HG03565 (cell line): ENCODE data around the gene ABCG4.
"Not testable (repeated sequence)": the region's sequence is repeated elsewhere in the genome, so short reads cannot be mapped to it uniquely, and the experiment has no call there.

ENCODE experiments used
- ATAC-seq: cut with Tn5 transposase; IDR thresholded peaks from one replicate; pipeline ENCODE4 v1.9.1; 2021; ENCODE audit warnings: mild to moderate bottlenecking, moderate library complexity; ENCODE audit not compliant: unreplicated experiment

The ABCG4 gene

GRCh38 chr11:119149018-119149785 is at the start of gene ABCG4:
TSS of gene ABCG4 (plus strand) at chr11:119149052. CDS start at chr11:119149966, 914 bp downstream.
- no peak for ATAC-seq

DNA sequence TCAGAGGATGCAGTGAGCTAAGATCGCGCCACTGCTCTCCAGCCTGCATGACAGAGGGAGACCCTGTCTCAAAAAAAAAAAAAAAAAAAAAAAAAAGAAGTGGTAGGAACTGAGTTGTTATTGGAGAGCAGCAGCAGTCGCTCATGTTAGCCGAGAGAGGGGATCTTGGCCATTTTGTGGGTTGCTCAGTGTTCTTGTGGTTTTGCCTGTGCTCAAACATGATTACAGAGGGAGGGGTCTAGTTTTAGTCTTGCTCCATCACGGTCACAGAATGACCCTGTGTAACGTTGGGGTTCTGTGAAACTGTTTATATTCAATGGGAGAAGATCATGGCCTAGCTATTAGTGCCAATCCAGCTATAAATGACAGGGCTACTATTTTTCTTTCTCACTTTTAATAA is 49.1 kb upstream of the ABCG4 start:
- ATAC-seq = no peak

- no peak for ATAC-seq
Observed at GRCh38 chr11:119100246-119100970, 48.4 kb upstream of the ABCG4 start.

GRCh38 chr11:119100994-119101758 is 47.7 kb upstream of the ABCG4 start:
- ATAC-seq = peak; percentile 3

GRCh38 chr11:119101759-119102423 is 47.0 kb upstream of the ABCG4 start, which contains the start of gene DPAGT1:
TSS of gene DPAGT1 (minus strand) at chr11:119101853. CDS start at chr11:119101655, 198 bp downstream.
- peak; percentile 72 for ATAC-seq

DNA sequence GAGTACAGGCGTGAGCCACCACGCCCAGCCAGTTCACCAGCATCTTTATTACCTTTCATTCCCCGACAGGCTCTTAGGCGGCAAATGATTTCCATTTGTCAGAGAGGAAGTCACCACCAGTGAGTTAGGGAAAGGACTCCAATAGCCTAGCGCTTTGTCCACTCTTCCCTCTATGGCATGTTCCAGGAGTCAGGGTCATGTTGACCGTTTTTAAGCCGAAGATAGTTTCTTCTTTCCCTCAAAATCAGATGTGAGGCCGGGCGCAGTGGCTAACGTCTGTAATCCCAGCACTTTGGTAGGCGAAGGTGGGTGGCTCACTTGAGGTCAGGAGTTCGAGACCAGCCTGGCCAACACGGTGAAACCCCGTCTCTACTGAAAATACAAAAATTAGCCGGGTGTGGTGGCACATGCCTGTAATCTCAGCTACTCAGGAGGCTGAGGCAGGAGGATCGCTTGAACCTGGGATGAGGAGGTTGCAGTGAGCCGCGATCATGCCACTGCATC is 45.6 kb upstream of the ABCG4 start:
- not testable (repeated sequence) for ATAC-seq

DNA sequence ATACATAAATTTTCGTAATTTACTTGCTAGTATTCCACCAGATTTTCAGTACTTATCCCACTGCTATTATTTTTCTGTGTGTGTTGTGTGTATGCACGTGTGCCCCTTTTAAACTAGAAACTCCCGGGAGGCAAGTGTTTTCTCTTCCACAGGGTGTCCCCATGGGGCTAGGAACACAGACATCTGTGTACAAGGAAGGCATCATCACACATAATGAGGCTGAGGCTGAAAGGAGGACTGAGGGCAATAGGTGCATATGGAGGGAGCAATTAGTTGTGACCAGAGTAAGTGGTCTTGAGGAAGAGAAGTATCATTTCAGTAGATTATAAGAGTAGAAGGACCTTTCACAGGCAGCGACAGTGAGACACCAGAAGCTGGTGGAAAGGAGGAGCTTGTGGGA is 45.1 kb upstream of the ABCG4 start:
- ATAC-seq = no peak

DNA sequence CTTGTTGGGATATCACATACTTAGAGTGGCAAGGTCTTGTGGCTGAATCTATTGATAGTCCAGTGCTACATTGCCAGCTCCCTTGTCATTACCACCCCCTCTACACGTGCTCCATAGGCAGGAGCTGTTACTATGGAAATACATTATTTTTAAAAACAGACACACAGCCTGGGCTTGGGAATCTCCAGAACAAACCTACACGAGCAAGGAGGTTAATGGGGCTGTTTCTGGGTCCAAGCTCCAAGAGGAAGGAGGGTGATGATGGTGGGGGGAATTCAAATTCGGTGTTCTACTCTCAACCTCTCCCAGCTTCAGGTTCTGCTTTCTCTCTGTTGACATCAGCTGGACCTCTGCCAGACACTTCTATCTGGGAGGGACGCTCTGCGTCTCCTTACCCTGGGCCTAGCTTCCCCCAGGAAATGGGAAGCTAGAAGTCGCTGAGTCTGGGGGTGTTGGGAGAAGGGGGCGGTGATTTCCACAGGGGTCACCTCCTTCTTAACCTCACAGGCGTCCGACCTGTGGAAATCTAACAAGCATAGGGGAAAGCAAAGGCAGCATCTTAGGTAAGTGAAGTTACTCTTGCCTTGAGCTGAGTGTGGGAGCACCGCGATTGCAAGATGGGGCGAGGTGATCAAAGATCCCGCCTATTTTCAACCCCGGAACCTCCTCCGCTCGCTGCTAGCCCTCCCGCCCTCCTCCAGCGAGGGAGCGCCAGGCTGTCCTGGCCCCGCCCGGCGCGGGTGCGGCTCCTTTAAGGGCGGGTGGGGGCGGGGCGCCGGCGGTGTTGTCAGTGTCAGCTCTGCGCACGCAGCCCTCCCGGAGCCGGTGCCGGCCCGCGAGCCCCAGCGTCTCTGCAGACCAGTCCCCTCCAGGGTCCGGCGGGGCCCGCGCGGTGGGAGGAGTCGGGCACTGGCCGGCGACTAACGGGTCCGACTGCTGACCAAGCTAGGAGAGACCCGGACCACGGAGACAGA is 42.0 kb upstream of the ABCG4 start, which contains the start of gene C2CD2L:
Gene C2CD2L (plus strand): TSS at position 781 of the 974 bp plus-strand sequence. CDS start 398 bp downstream, outside the sequence.
- peak; percentile 46 for ATAC-seq

DNA sequence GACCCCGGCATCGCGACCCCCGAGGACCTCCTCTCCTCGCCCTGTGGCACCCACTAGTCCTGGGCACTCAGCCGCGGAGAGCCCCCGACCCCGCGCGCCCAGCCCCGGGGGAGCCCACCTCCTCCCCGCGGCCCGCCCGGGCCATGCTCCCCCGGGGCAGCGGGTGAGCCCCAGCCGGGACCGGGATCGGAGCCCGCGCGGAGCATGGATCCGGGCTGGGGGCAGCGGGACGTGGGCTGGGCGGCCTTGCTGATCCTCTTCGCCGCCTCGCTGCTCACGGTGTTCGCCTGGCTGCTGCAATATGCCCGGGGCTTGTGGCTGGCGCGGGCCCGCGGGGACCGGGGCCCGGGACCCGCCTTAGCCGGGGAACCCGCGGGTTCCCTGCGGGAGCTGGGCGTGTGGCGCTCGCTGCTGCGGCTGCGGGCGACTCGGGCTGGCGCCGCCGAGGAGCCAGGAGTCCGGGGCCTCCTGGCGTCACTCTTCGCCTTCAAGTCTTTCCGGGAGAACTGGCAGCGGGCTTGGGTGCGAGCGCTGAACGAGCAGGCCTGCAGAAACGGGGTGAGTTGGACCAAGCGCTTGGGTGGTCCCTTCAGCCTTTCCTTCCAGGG is 41.2 kb upstream of the ABCG4 start:
- ATAC-seq = peak; percentile 16

- no peak for ATAC-seq
Observed at GRCh38 chr11:119108146-119108856, 40.6 kb upstream of the ABCG4 start.

DNA sequence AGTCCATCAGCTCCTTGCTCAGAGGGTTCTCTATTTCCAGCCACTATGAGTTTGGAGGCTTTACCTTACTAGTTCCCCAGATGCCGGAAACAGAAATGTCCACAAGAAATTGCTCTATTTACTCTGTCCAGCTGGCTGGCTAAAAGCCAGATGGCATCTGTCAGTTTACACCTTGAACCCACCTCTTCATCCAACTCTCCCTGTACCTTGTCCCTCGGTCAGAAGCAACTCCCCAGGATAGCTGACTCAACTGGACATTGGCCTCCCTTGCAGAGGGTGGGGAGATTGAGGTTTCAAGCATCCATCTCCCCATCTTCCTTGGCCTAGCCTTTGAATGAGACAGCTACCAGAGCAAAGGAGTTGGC is 40.0 kb upstream of the ABCG4 start:
- ATAC-seq = no peak

DNA sequence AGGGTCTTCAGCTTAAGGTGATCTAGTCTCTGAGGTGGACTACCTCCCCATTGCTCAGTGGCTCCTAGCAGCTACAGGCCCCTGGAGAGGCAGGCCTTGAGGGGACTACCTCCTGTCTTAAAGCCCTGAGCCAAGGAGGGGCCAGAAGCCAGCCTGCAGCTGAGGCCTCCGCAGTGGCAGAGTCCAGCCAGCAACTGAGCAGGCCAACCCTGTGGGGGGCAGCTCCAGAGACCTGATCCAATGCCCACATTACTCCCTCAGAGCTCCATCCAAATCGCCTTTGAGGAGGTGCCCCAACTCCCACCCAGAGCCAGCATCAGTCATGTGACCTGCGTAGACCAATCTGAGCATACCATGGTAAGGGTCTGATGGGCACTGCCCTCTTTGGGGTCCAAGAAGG is 39.0 kb upstream of the ABCG4 start:
- ATAC-seq = no peak

DNA sequence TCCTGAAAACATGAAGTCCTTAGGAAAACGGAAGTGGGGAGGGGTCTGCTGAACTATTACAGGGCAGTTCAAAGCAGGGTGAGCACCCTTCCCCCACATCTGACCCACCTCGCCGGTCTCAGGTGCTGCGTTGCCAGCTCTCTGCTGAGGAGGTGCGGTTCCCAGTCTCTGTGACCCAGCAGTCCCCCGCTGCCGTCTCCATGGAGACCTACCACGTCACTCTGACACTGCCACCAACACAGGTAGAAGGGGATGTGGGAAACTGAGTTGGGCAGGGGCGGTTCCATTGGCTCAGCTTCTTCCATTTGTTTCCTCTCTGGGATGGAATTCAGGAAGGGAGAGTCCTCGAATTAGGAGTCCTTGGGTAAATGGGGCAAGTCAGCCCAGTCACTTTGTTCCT is 38.4 kb upstream of the ABCG4 start:
- no peak for ATAC-seq

DNA sequence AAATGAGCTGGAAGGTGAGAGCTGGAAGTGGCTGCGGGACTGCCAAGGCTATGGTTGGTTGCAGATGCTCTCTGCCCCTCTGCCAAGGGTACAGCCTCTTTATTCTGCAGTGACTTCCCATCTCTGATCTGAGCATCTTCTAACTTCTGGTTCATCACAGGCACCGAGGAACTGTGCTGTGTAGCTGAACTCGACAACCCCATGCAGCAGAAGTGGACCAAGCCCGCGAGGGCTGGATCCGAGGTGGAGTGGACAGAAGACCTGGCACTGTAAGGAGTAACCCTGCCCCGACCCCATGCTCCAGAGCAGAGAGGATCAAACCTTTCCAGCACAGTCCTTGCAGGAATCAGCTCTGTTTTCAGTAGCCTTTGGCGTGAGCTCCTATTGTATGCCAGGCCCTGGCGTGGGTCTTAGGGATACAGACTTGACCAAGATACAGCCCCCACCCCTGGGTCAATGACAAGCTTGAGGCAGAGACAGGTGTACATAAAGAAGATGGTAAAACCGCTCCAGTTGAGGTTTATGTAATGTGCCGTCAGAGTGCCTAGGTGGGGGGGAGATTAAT is 37.4 kb upstream of the ABCG4 start:
- no peak for ATAC-seq

DNA sequence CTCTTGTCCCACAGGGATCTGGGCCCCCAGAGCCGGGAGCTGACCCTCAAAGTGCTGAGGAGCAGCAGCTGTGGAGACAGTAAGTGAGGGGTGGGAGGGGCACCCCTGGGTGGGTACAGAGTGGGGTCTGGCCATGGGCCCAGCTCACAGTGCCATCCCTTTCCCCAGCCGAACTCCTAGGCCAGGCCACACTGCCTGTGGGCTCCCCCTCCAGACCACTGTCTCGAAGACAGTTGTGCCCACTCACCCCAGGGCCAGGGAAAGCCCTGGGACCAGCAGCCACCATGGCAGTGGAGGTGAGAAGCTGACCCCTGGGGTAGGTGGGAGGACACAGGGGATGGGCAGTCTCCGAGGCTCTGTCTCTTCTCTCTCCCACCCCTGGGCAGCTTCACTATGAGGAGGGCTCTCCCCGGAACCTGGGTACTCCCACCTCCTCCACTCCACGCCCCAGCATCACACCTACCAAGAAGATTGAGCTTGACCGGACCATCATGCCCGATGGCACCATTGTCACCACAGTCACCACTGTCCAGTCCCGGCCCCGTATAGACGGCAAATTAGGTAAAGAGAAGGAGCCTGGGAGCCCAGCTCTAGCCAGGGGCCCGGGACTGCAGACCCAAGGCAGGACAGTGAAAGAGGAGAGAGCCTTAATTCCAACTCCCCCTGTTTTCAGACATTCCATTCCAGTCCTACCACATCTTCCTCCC is 36.4 kb upstream of the ABCG4 start:
- ATAC-seq = no peak

GRCh38 chr11:119113716-119114115 is 35.1 kb upstream of the ABCG4 start:
- no peak for ATAC-seq

DNA sequence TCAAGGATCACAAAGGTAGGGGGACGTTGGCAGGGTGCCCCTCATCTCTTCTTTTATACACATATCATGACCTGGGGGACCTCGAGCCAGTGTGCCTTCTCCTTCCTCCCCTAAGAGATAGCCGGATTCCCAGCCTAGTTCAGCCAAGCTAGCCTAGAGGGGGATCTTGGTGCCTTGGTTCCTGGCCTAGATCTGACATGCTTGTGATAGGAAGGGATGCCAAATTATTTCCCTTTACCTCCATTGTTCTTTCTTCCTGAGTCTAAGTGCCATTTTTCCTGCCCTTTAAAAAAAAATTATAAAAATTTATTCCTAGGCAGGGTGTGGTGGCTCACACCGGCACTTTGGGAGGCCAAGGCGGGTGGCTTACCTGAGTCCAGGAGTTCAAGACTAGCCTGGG is 34.5 kb upstream of the ABCG4 start:
- ATAC-seq = no peak
